Measurements from ENCODE around the gene DFFA.

DFFA gene

DNA sequence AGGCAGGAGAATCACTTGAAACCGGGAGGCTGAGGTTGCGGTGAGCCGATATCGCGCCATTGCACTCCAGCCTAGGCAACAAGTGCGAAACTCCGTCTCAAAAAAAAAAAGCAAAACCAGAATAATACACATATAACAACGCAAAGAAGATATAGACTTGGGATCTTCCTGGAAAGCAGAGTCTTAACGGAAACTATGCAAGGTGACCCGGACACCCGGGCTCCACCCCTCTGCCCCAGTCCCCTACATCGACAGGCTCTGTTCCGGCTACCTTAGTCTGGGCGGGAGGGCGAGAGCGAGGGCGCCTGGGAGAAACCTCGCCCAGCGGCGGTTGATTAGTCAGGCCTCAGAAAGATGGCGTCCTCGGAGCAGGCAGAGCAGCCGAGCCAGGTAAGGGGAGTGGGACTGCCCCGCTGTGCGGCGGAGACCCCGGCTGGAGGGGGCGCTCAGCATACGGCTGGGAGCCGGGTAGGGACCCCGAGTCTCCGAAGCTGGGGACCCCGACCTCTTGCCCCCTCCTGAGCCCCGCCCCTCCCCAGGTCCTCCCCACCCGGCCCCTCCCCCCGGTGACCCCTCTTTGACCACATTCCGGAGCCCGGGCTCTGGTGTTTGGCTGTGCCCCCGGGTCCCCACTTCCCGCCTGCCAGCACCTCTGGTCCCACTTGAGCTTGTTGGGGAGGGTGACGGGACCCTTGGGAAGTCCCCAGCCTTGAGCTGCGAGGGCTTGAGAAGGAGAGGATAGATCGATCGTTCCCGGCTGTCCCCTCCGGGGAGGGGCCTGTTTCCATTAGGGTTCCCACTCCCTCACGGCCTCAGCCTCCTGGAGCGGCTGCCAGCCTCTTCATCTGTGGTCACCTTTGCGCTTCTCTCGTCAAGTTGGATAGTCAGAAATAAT, 2.5 kb upstream of the DFFA start, which contains the start of gene PEX14:
PEX14 (plus strand) TSS at position 338 of the 895 bp plus-strand sequence; CDS start at position 355, 17 bp downstream.
- TF ChIP-seq, protein P1, sequence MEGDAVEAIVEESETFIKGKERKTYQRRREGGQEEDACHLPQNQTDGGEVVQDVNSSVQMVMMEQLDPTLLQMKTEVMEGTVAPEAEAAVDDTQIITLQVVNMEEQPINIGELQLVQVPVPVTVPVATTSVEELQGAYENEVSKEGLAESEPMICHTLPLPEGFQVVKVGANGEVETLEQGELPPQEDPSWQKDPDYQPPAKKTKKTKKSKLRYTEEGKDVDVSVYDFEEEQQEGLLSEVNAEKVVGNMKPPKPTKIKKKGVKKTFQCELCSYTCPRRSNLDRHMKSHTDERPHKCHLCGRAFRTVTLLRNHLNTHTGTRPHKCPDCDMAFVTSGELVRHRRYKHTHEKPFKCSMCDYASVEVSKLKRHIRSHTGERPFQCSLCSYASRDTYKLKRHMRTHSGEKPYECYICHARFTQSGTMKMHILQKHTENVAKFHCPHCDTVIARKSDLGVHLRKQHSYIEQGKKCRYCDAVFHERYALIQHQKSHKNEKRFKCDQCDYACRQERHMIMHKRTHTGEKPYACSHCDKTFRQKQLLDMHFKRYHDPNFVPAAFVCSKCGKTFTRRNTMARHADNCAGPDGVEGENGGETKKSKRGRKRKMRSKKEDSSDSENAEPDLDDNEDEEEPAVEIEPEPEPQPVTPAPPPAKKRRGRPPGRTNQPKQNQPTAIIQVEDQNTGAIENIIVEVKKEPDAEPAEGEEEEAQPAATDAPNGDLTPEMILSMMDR (IDR thresholded peaks at IDR 0.05), result no peak
- TF ChIP-seq ZFX (IDR thresholded peaks at IDR 0.05; ENCODE audit: borderline replicate concordance), result no peak
- H3K27ac ChIP-seq, result peak within 1 kb of the TSS; percentile 71

DNA sequence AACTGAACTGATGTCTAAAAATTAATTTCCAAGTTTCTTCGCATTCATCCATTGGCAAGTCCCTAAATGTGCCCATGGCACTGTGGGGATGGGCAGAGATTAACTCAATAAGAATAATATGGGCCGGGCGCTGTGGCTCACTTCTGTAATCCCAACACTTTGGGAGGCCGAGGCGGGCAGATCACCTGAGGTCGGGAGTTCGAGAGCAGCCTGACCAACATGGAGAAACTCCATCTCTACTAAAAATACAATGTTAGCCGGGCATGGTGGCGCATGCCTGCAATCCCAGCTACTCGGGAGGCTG, 1.9 kb upstream of the DFFA start:
- peak overlapping the region; percentile 71 for H3K27ac ChIP-seq

DNA sequence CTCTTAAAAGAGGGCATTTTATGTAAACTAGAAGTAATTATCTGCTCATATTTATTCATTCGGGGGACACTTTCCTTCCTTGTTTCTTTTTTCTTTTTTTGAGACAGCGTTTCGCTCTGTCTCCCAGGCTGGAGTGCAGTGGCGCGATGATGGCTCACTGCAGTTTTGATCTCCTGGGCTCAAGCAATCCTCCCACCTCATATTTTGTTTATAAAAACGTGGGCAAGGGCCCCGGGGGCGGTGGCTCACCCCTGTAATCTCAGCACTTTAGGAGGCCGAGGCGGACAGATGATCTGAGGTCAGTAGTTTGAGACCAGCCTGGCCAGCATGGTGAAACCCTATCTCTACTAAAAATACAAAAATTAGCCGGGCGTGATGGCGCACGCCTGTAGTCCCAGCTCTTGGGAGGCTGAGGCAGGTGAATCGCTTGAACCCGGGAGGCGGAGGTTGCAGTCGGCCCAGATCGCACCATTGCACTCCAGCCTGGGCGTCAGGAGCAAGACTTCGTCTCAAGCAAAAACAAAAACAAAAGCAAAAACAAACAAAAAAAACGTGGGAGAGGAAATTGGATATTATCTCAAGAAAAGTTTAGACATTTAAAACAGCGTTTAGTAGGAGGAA, 926 bp upstream of the DFFA start:
- TF ChIP-seq, protein P1 (IDR thresholded peaks at IDR 0.05), result no peak
- no peak for TF ChIP-seq ZFX (IDR thresholded peaks at IDR 0.05; ENCODE audit: borderline replicate concordance)
- H3K27ac ChIP-seq, result peak overlapping the region; percentile 65

DNA sequence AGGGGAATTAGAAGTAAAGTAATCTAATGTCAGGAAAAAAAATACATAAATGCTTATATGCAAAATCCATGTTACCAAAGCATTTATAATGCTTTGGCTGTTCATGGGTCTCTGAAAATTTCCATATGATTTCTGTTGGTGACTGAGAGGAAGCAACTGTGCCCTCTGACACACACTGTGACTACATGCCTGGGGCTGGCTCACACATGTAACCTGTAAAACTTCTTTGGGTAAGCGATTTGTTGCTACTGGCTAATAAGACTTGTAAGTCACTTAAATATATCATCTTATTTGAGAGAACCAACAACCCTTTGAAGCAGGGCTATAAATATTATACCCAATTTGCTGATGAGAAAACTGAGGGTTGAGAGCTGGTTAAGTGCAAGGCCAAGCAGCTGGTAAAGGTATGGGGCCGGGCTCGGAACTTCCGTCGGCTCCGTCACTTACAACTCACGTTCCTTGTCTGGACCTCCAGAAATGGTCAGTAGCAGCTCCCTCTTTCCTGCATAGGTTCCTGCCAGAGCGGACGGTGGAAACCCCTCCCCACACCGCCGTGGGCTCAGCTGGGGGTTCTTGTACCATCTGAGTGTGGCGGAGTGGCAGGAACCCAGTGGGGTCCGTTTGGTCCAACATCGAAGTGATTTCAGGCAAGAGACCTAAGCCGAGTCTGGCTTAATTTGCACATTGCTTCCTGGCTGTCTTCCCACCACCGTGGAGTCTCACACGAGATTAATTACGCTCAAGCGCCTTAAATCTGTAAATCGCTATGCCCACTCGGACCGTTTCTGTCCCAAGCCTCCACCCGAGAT, 714 bp downstream of the DFFA start:
- H3K27ac ChIP-seq, result peak overlapping the region; percentile 65
- no peak for TF ChIP-seq ZFX (IDR thresholded peaks at IDR 0.05; ENCODE audit: borderline replicate concordance)
- TF ChIP-seq, protein P1 (IDR thresholded peaks at IDR 0.05), result no peak

DNA sequence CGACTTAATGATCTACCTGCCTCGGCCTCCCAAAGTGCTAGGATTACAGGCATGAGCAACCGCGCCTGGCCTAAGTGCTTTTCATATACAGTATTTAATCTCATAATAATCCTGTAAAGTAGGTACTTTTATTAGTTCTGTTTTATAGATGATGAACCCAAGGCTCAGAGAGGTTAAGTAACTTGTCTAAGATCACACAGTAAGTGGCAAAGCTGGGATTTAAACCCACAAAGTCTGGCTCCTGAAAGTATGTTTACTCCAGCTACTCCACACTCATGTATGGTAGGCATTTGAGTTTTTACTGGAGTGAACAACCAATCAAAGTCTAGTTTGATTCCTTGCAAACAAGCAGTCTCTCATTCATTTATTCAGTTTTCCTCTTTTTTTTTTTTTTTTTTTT, 2.3 kb downstream of the DFFA start:
- no peak overlapping the region for H3K27ac ChIP-seq
- TF ChIP-seq, protein P1 (IDR thresholded peaks at IDR 0.05), result no peak
- no peak for TF ChIP-seq ZFX (IDR thresholded peaks at IDR 0.05; ENCODE audit: borderline replicate concordance)

DNA sequence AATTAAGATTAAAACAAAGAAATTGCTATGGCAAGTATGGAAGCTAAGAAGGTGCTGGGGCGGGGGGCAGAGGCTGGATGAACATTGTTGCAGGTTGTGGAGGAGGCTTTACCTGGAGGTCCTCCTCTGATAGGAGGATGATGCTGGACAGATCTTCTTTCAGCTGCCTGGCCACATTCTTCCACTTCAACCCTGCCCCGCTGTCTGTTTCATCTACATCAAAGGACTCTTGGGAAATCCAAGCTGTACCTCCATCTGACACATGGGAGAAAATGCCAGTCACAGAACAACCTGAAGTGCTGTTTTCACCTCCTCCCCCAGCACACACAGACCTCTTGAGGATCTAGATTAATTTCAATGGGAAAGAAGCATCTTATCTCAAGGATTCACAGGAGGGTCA, 5.3 kb downstream of the DFFA start:
- no peak for TF ChIP-seq ZFX (IDR thresholded peaks at IDR 0.05; ENCODE audit: borderline replicate concordance)
- TF ChIP-seq, protein P1 (IDR thresholded peaks at IDR 0.05), result no peak
- no peak overlapping the region for H3K27ac ChIP-seq

DNA sequence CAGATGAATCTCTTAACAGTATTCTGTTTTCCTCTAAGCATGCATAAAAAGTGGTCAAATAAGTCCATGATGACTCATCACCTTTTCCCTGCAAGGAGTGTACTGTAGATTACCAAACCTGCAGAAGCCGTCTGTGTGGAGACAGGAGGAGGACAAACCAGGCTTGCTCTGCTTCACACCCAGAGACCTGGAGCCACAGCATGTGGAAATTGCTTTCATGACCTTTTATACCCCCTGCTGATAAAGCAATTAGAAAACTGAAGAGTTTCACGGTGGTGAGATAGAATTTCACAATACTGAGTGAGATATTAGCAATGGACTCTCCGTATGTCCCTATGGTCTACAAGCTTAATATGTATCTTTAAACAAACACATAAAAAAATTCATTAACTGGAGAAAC, 13.1 kb downstream of the DFFA start:
- TF ChIP-seq, protein P1 (IDR thresholded peaks at IDR 0.05), result no peak
- TF ChIP-seq ZFX (IDR thresholded peaks at IDR 0.05; ENCODE audit: borderline replicate concordance), result no peak
- H3K27ac ChIP-seq, result peak overlapping the region; percentile 23; the same call in 1 of the 2 replicates
